ENCODE data around the gene HAUS3. TPM values are rescaled to one million over a fixed set of nuclear protein-coding genes. Genes with fewer than 3 reads are reported as not detected.

HAUS3 gene
- total RNA-seq, 1 experiment from 2014 or later: 17.3 TPM

DNA sequence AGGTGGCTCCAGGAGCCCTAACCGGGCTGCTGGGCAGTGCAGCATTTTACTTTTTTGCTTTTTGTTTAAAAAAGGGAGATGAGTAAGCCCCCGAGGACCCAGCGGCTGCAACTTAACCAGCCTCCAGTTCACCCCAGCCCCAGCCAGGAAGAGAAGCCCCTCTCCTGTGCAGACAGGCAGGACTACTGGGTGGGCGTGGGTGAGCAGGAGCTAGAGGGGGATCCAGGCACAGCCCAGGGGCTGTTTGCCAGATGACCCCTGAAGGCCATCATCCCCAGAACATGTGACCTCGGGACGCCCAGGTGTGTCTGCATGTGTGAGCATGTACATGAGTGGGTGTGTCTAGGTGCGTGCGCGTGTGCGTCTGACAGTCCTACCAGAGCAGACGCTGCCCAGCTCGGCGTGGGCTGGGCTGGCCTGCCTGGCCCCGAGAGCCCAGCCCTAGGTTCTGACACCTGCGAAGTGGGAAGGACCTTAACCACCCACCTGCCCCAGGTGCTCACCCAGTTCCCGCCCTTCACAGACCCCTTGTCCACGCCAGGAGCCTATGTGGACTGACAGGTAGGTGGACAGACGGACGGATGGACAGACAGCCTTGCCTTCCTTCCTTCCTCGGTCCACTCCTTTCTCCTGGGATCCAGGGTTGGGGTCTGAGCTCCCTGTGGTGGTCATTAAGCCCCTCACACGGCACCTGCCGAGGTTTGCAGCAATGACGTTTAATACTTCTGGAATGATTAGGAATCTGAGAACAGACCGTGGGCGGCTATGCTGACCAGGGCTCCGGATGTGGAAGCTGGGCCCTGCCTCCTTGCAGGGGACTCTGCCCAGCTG, 7.8 kb upstream of the HAUS3 start:
- BruUV-seq (replicated peaks): no TSS peak
- ChIA-PET POLR2A (no interaction called here), RAD21 (ENCODE audit: low non-redundant PET in 1 of 2, low total read pairs in 2 of 2, uncharacterized antibody in 2 of 2, unreplicated experiment in 2 of 2) (no interaction called here), CTCF (no interaction called here)
- Histone ChIP-seq H3K27ac (ENCODE audit: low read depth, low read length) (no peak overlapping the region), H3K36me3 (ENCODE audit: control insufficient read depth in 1 of 2, insufficient read depth in 2 of 2, low read length in 2 of 2) (no peaks in the 10 kb centered on the region), H3K9ac (ENCODE audit: low read length) (no peak overlapping the region), H3K9me2 (ENCODE audit: insufficient read depth) (no peaks in the 10 kb centered on the region), H3K27me3 (ENCODE audit: insufficient read depth, low read length) (no peaks in the 10 kb centered on the region), H3K9me3 (ENCODE audit: control insufficient read depth in 1 of 2, insufficient read depth in 1 of 2, low read depth in 1 of 2, low read length in 2 of 2) (no peaks in the 10 kb centered on the region), H3K4me3 (replicated peaks in 1 of 2; ENCODE audit: low read depth in 1 of 2, low read length in 2 of 2) (no peak overlapping the region), H4K20me1 (ENCODE audit: insufficient read depth) (no peaks in the 10 kb centered on the region), H3K4me2 (ENCODE audit: low read length) (no peak overlapping the region), H3K79me2 (ENCODE audit: insufficient read depth, low read length) (no peaks in the 10 kb centered on the region), H2AFZ (ENCODE audit: low read depth, low read length, poor library complexity, severe bottlenecking) (no peak overlapping the region), H3K4me1 (ENCODE audit: control insufficient read depth in 1 of 2, insufficient read depth in 2 of 2, low read length in 2 of 2) (peaks cover 0 to 6% of the 10 kb centered on the region in 2 experiments; a peak in 1 of 4 replicates)
- intact Hi-C loops (cut with micrococcal nuclease): no loop called here
- DNase-seq (ENCODE audit: low read depth, low spot score) (no peak), ATAC-seq (no peak)
- no peak for TF ChIP-seq ZNF274 (IDR thresholded peaks at IDR 0.05; ENCODE audit: low read depth, low read length)
- TF ChIP-seq SIN3A (IDR thresholded peaks at IDR 0.05; ENCODE audit: low read depth): no peak
- TF ChIP-seq POLR2A (IDR thresholded peaks at IDR 0.05; ENCODE audit: borderline replicate concordance, extremely low read depth, insufficient read depth, insufficient read length): no peak
- TF ChIP-seq, protein P1, sequence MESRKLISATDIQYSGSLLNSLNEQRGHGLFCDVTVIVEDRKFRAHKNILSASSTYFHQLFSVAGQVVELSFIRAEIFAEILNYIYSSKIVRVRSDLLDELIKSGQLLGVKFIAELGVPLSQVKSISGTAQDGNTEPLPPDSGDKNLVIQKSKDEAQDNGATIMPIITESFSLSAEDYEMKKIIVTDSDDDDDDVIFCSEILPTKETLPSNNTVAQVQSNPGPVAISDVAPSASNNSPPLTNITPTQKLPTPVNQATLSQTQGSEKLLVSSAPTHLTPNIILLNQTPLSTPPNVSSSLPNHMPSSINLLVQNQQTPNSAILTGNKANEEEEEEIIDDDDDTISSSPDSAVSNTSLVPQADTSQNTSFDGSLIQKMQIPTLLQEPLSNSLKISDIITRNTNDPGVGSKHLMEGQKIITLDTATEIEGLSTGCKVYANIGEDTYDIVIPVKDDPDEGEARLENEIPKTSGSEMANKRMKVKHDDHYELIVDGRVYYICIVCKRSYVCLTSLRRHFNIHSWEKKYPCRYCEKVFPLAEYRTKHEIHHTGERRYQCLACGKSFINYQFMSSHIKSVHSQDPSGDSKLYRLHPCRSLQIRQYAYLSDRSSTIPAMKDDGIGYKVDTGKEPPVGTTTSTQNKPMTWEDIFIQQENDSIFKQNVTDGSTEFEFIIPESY (IDR thresholded peaks at IDR 0.05; ENCODE audit: extremely low read depth, insufficient replicate concordance, low read length): no peak
- TF ChIP-seq EZH2 (IDR thresholded peaks at IDR 0.05): no peak
- no peak for TF ChIP-seq ELF1 (IDR thresholded peaks at IDR 0.05; ENCODE audit: borderline replicate concordance, low read depth)
- TF ChIP-seq CBX3 (IDR thresholded peaks at IDR 0.05; ENCODE audit: low read depth): no peak
- no peak for TF ChIP-seq JUND (IDR thresholded peaks at IDR 0.05)
